Choroid plexus epithelial cell (primary cell): ENCODE data around the gene NFAT5.

Experiments used
- DNase-seq: peaks from one replicate; pipeline ENCODE4 v3.0.0-alpha.2; 2010; ENCODE audit warnings: low read depth
- H3K4me3 ChIP-seq: 2 replicates; pipeline ENCODE4 v1.5.1; 2011; ENCODE audit warnings: low read depth, mild to moderate bottlenecking, control low read depth, low read length, moderate library complexity
- TF ChIP-seq, protein P1 (sequence below): conservative IDR thresholded peaks from 2 replicates; pipeline ENCODE4 v1.5.1; 2011; ENCODE audit warnings: low read depth, mild to moderate bottlenecking, control low read depth, inconsistent platforms, low read length, moderate library complexity

NFAT5 gene

DNA sequence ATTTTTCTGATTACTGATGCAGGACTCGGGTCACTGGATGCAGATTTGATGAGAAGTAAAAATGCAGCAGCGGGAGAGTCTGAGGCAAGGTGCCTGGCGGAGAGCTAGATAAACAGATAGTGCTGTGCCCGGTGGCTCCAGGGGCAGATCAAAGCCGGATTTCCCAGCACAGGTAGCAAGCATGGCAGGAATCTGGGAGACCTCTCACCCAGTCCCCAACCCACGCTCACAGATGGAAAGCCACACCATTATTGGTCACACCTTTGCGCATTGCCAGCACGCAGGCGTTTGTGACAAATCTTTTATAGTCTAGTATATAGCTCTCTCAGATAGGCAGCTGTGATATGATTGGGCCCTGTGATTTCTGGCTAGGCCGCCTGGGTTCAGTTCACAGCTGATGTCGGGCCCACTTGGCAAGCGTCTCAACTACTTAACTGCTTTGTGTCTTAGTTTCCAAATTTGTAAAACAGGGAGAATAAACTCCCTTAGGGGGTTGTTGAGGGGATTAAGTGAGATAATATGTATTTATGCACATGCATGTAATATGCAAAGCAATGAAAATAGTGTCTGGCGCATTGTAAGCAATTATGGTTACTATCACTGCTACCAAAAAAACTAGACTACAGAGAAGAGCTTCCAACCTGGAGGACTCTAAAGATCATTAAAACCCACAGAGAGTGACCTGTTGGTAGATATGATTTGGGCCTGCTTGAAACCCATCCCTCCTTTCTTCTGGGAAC is 42.0 kb upstream of the NFAT5 start:
- no peak overlapping the region for H3K4me3 ChIP-seq
- TF ChIP-seq, protein P1, sequence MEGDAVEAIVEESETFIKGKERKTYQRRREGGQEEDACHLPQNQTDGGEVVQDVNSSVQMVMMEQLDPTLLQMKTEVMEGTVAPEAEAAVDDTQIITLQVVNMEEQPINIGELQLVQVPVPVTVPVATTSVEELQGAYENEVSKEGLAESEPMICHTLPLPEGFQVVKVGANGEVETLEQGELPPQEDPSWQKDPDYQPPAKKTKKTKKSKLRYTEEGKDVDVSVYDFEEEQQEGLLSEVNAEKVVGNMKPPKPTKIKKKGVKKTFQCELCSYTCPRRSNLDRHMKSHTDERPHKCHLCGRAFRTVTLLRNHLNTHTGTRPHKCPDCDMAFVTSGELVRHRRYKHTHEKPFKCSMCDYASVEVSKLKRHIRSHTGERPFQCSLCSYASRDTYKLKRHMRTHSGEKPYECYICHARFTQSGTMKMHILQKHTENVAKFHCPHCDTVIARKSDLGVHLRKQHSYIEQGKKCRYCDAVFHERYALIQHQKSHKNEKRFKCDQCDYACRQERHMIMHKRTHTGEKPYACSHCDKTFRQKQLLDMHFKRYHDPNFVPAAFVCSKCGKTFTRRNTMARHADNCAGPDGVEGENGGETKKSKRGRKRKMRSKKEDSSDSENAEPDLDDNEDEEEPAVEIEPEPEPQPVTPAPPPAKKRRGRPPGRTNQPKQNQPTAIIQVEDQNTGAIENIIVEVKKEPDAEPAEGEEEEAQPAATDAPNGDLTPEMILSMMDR, result no peak
- DNase-seq, result no peak

- TF ChIP-seq, protein P1, result no peak
- H3K4me3 ChIP-seq, result no peak overlapping the region
- no peak for DNase-seq
Measured at GRCh38 chr16:69526831-69527655, 38.7 kb upstream of the NFAT5 start.

DNA sequence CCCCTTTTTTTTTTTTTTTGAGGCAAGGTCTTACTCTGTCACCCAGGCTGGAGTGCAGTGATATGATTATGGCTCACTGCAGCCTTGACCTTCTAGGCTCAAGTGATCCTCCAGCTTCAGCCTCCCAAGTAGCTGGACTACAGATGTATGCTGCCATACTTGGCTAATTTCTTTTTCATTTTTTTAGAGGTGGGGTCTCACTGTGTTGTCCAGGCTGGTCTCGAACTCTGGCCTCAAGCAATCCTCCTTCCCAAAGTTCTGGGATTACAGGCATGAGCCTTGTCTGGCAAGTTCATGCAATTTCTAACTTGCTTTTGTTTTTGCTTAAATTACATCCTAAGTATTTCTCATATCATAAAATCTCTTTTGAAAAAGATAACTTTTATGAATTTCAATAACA is 33.8 kb upstream of the NFAT5 start:
- TF ChIP-seq, protein P1, result no peak
- no peak for DNase-seq
- H3K4me3 ChIP-seq, result no peak overlapping the region

DNA sequence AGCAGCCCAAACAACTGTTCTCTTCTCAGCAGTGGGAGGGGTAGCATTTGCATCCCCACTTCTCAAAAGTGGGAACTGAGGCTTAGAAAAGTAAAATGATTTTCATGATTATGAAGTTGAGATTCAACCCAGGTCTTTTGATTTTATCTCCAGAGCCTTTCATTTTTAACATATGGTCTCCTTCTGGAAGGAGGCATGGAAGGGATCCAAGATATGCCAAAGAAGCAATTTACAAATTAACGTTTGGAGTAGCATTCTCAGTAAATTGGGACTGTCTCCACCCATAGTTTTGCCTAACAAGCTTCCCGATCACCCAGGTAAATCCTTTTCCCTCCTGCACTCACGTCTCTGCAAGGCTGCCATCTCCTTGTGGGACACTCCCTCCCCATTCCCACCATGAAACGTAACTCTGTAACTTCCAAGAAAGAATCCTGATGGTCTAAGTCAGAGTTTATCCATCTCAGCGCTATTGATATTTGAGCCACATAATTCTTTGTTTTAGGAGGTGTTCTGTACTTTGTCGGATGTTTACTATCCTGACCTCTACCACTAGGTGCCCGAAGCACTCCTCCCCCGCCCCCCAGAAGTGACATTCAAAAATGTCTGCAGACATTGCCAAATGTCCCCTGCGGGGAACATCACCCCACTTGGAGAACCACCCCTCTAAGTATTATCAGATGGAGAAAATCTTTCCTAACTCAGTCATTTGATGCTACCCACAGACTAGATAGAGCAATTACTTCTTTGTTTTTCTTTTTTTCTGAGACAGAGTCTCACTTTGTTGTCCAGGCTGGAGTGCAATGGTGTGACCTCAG is 32.9 kb upstream of the NFAT5 start:
- no peak overlapping the region for H3K4me3 ChIP-seq
- no peak for DNase-seq
- TF ChIP-seq, protein P1, result no peak

DNA sequence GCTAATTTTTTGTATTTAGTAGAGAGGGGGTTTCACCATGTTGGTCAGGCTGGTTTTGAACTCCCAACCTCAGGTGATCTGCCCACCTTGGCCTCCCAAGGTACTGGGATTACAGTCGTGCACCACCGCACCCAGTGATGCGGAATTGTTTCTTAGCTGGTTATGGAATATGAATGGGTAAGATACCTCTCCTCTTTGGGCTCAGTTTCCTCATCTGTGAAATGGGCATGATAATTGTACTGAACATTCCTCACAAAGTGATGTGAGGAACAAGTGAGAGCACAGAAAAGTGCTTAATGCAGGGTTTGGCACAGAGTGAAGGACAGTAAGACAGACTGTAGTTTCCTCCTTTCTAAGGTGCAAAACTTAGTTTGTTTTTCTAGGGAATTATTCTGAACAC is 31.0 kb upstream of the NFAT5 start:
- DNase-seq, result no peak
- H3K4me3 ChIP-seq, result no peak overlapping the region
- TF ChIP-seq, protein P1, result no peak

- peak; percentile 66 for DNase-seq
- TF ChIP-seq, protein P1, result no peak
- H3K4me3 ChIP-seq, result no peak overlapping the region
Measured at GRCh38 chr16:69535123-69536050, 30.4 kb upstream of the NFAT5 start.
